Loucy (cell line): ENCODE data around the gene ADCY5.

Source experiments
- H2AFZ ChIP-seq: fragments of 200-600 bp; sonication (generic); 2 replicates; pipeline ENCODE4 v1.6.0; 2016; ENCODE audit warnings: antibody characterized with exemption, mild to moderate bottlenecking, low read length, moderate library complexity
- H3F3A ChIP-seq: fragments of 200-600 bp; 2 replicates; pipeline ENCODE4 v1.6.0; 2016; ENCODE audit warnings: antibody characterized with exemption, low read depth, mild to moderate bottlenecking
- H3K27me3 ChIP-seq: fragments of 200-600 bp; sonication (generic); 2 replicates; pipeline ENCODE4 v1.6.1; 2014; ENCODE audit warnings: low read length, mild to moderate bottlenecking; ENCODE audit not compliant: insufficient read depth, poor library complexity, severe bottlenecking
- H3K36me3 ChIP-seq: fragments of 200-600 bp; sonication (generic); 2 replicates; pipeline ENCODE4 v1.6.1; 2016; ENCODE audit warnings: low read length; ENCODE audit not compliant: insufficient read depth
- H3K4me1 ChIP-seq: fragments of 200-600 bp; sonication (generic); 2 replicates; pipeline ENCODE4 v1.5.1; 2014; ENCODE audit warnings: low read length, mild to moderate bottlenecking; ENCODE audit not compliant: insufficient read depth, poor library complexity, severe bottlenecking
- H3K4me2 ChIP-seq: fragments of 200-600 bp; sonication (generic); 2 replicates; pipeline ENCODE4 v1.6.0; 2014; ENCODE audit warnings: antibody characterized with exemption, low read length, low read depth, mild to moderate bottlenecking; ENCODE audit not compliant: poor library complexity, severe bottlenecking
- H3K4me3 ChIP-seq: fragments of 200-600 bp; sonication (generic); 2 replicates; pipeline ENCODE4 v1.5.1; 2014; ENCODE audit warnings: low read length, mild to moderate bottlenecking, mixed read lengths; ENCODE audit not compliant: poor library complexity, severe bottlenecking
- H3K79me2 ChIP-seq: fragments of 200-600 bp; sonication (generic); 2 replicates; pipeline ENCODE4 v1.6.1; 2014; ENCODE audit warnings: low read length; ENCODE audit not compliant: insufficient read depth
- H3K9ac ChIP-seq: fragments of 200-600 bp; sonication (generic); 2 replicates; pipeline ENCODE4 v1.6.0; 2014; ENCODE audit warnings: mild to moderate bottlenecking, low read depth, low read length, moderate library complexity; ENCODE audit not compliant: poor library complexity, severe bottlenecking
- H3K9me2 ChIP-seq: fragments of 200-600 bp; sonication (generic); replicated peaks from 2 replicates; pipeline ENCODE4 v1.6.1; 2016; ENCODE audit warnings: low read depth, low read length, mixed read lengths
- H3K9me3 ChIP-seq: fragments of 200-600 bp; sonication (generic); 2 replicates; pipeline ENCODE4 v1.6.1; 2014; ENCODE audit warnings: mild to moderate bottlenecking, antibody characterized with exemption, low read length, low read depth; ENCODE audit not compliant: insufficient read depth
- H4K20me1 ChIP-seq: fragments of 200-600 bp; sonication (generic); 2 replicates; pipeline ENCODE4 v1.6.0; 2014; ENCODE audit warnings: antibody characterized with exemption, low read length, mild to moderate bottlenecking; ENCODE audit not compliant: insufficient read depth, poor library complexity, severe bottlenecking
- CTCF ChIP-seq: fragments of 200-600 bp; sonication (generic); conservative IDR thresholded peaks from 2 replicates; pipeline ENCODE4 v1.5.1; 2014; ENCODE audit warnings: mild to moderate bottlenecking, antibody characterized with exemption, low read length
- EZH2phosphoT487 ChIP-seq: fragments of 200-600 bp; IDR thresholded peaks from 2 replicates; pipeline ENCODE4 v1.6.1; 2018; ENCODE audit warnings: antibody characterized with exemption, mild to moderate bottlenecking, moderate library complexity, borderline replicate concordance

ADCY5 gene

DNA sequence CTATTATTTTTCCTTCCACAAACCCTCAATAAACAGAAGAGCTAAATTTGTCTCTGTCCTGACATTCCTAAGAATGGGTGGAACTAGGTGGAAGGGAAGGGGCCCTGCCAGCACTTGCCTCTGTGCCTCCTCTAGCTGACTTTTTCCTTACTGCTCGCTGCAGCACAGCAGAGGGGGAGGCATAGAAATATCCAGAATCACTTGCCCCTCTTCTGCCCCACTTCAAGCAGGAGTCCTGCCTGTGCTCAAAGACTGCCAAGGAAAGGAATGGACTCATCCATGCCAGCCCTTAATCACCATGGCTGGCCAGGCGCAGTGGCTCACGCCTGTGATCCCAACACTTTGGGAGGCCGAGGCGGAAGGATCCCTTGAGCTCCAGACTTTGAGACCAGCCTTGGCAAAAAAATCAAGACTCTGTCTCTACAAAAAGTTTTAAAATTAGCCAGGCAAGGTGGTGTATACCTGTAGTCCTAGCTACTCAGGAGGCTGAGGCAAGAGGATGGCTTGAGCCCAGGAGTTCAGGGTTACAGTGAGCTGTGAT is 51.8 kb downstream of the ADCY5 start:
- no peaks in the 10 kb centered on the region for H3F3A ChIP-seq
- no peaks in the 10 kb centered on the region for H3K9me3 ChIP-seq
- no peaks in the 10 kb centered on the region for H3K27me3 ChIP-seq
- H3K4me3 ChIP-seq, result no peak overlapping the region
- no peaks in the 10 kb centered on the region for H3K36me3 ChIP-seq
- H3K79me2 ChIP-seq, result no peaks in the 10 kb centered on the region
- H3K4me1 ChIP-seq, result no peaks in the 10 kb centered on the region
- H4K20me1 ChIP-seq, result no peaks in the 10 kb centered on the region
- H3K9ac ChIP-seq, result no peak overlapping the region
- TF ChIP-seq EZH2phosphoT487, result no peak
- TF ChIP-seq CTCF, result no peak
- no peak overlapping the region for H3K4me2 ChIP-seq
- no peaks in the 10 kb centered on the region for H3K9me2 ChIP-seq
- H2AFZ ChIP-seq, result no peak overlapping the region

GRCh38 chr3:123396171-123397049 is 52.5 kb downstream of the ADCY5 start:
- H4K20me1 ChIP-seq, result no peaks in the 10 kb centered on the region
- no peaks in the 10 kb centered on the region for H3K36me3 ChIP-seq
- no peak overlapping the region for H3K4me2 ChIP-seq
- TF ChIP-seq CTCF, result no peak
- TF ChIP-seq EZH2phosphoT487, result no peak
- H3F3A ChIP-seq, result no peaks in the 10 kb centered on the region
- no peaks in the 10 kb centered on the region for H3K9me3 ChIP-seq
- no peaks in the 10 kb centered on the region for H3K79me2 ChIP-seq
- H3K4me3 ChIP-seq, result no peak overlapping the region
- H3K9me2 ChIP-seq, result no peaks in the 10 kb centered on the region
- H3K27me3 ChIP-seq, result no peaks in the 10 kb centered on the region
- no peak overlapping the region for H3K9ac ChIP-seq
- H2AFZ ChIP-seq, result no peak overlapping the region
- H3K4me1 ChIP-seq, result no peaks in the 10 kb centered on the region

DNA sequence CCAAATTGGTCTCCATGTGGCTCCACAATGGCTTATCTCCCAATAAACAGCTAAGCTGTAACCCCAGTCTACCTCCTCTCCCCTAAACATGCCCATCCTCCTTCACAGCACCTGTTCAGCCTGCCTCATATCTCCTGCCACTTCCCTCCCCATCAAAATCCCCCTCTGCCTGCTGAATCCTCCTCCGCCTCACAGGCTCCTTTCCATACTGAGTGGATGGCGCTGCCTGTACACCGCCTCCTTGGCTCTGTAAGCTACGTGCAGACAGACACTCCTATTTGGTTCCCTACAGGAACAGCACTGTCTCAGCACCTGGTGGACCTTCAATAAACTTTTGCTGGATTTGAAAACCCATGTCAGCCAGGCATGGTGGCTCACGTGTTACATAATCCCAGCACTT is 53.7 kb downstream of the ADCY5 start:
- Histone ChIP-seq H3K9me2 (no peaks in the 10 kb centered on the region), H3K79me2 (no peaks in the 10 kb centered on the region), H2AFZ (no peak overlapping the region), H4K20me1 (no peaks in the 10 kb centered on the region), H3F3A (no peaks in the 10 kb centered on the region), H3K4me2 (no peak overlapping the region), H3K27me3 (no peaks in the 10 kb centered on the region), H3K4me3 (no peak overlapping the region), H3K4me1 (no peaks in the 10 kb centered on the region), H3K9me3 (no peaks in the 10 kb centered on the region), H3K36me3 (no peaks in the 10 kb centered on the region), H3K9ac (no peak overlapping the region)
- TF ChIP-seq CTCF (no peak), EZH2phosphoT487 (no peak)
